ENCODE results near the gene ESRRA.

The ESRRA gene

GRCh38 chr11:64305075-64305690 lies at the start of gene ESRRA:
Gene ESRRA (plus strand): TSS chr11:64305524. CDS start chr11:64307180, 1,656 bp downstream.
- DNase-seq: peak; percentile 95

DNA sequence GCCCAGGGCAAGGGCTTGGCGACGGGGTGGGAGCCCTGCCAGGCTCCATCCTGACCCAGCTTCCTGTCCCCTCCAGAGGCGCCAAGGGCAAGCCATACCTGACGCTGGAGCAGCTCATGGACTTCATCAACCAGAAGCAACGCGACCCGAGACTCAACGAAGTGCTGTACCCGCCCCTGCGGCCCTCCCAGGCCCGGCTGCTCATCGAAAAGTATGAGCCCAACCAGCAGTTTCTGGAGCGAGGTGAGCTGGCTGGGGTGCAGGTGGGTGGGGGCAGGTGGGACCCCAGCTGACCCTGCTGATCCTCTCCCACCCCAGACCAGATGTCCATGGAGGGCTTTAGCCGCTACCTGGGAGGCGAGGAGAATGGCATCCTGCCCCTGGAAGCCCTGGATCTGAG lies 49.0 kb upstream of the ESRRA start:
- DNase-seq: no peak

DNA sequence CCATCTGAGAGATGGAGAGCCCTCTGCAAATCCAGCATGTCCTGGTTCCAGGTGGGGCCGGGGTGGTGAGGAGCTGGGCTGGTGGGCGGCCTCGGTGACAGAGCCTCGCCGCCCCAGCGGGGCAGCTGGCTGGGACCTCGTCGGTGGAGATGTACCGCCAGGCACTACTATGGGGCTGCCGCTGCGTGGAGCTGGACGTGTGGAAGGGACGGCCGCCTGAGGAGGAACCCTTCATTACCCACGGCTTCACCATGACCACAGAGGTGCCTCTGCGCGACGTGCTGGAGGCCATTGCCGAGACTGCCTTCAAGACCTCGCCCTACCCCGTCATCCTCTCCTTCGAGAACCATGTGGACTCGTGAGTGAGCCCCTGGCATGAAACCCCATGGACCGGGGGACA lies 47.0 kb upstream of the ESRRA start:
- DNase-seq: no peak

- no peak for DNase-seq
These were observed 46.3 kb upstream of the ESRRA start for GRCh38 chr11:64258946-64259532.

DNA sequence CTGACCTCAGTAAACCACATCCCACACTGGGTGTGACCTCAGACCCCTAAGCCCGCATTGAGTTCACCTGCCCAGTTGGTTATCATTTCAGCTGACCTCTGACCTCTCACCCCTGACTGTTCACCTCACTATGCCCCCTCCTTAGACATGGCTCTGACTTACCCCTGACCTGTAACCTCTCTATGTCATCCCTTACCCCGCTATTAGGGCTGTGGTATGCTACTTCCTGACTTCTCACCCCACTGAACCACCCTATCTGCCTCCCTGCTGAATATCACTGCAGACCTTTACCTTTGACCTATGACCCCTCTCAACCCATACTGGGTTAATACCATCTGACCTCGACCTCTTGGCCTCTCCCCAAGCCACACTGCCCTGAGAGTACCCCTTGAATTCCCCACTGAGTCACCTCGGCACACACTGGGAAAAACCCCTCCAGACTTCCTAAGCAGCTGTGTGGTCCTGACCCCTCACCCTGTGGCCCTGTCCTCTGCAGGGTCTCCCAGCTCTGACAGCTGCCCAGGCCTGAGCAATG lies 45.7 kb upstream of the ESRRA start:
- DNase-seq: no peak

GRCh38 chr11:64260147-64260708 lies 45.1 kb upstream of the ESRRA start:
- no peak for DNase-seq

- no peak for DNase-seq
These were observed 43.7 kb upstream of the ESRRA start for GRCh38 chr11:64261556-64262080.

DNA sequence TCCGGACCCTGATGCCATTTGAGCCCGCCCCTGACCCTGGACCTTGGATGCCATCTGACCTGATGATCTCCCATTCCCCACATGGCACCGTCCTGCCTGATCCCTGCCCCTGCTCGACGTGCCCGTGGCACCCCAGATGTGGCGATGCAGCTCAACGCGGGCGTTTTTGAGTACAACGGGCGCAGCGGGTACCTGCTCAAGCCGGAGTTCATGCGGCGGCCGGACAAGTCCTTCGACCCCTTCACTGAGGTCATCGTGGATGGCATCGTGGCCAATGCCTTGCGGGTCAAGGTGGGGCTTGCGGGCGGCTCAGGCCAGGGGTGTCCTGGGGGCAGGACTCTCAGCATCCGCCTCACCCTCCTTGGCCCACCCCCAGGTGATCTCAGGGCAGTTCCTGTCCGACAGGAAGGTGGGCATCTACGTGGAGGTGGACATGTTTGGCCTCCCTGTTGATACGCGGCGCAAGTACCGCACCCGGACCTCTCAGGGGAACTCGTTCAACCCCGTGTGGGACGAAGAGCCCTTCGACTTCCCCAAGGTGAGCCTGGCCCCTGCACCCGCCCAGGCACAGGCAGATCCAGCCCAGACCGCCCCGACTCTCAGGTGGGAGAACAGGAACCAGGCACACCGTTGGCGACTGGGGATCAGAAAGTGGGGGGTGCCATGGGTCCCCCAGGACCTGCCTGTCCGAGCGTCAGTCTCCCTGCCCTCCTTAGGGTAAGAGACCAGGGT lies 42.9 kb upstream of the ESRRA start:
- DNase-seq: no peak

DNA sequence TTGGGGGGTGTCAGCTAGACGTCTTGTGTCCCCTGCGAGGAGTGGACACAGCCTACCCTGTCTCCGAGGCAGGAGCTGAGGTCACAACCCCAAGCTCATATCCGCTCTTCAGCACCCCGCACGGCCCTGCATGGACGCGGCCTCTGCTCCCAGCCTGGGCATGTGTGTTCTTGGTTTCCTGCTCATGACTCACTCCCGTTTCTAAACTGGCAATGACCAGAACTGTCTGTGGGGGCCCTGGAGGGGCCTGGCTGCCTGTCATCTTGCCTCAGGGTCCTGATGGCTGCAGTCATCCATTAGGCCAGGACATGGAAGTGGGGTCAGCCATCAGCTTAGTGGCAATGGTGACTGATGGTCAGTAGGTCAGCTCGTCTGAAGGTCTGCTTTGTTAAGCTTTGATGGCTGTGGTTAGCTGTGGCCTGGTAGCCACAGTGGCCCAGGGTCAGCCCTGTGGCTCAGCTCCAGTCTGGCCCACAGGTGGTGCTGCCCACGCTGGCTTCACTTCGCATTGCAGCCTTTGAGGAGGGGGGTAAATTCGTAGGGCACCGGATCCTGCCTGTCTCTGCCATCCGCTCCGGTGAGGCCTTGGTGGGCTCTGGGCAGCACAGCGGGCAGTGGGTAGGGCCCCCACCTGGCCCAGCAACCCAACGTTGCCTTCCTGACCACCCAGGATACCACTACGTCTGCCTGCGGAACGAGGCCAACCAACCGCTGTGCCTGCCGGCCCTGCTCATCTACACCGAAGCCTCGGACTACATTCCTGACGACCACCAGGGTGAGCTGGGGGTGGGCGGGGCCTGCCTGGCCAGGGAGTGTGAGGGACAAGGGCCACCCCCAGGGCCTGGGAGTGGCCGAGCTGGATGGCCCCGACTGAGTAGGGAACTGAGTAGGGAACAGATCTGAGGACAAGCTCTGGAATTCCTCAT lies 42.0 kb upstream of the ESRRA start:
- peak; percentile 33 for DNase-seq

- DNase-seq: no peak
These were observed 41.4 kb upstream of the ESRRA start for GRCh38 chr11:64263947-64264317.

GRCh38 chr11:64264371-64264852 lies 40.9 kb upstream of the ESRRA start:
- DNase-seq: no peak

DNA sequence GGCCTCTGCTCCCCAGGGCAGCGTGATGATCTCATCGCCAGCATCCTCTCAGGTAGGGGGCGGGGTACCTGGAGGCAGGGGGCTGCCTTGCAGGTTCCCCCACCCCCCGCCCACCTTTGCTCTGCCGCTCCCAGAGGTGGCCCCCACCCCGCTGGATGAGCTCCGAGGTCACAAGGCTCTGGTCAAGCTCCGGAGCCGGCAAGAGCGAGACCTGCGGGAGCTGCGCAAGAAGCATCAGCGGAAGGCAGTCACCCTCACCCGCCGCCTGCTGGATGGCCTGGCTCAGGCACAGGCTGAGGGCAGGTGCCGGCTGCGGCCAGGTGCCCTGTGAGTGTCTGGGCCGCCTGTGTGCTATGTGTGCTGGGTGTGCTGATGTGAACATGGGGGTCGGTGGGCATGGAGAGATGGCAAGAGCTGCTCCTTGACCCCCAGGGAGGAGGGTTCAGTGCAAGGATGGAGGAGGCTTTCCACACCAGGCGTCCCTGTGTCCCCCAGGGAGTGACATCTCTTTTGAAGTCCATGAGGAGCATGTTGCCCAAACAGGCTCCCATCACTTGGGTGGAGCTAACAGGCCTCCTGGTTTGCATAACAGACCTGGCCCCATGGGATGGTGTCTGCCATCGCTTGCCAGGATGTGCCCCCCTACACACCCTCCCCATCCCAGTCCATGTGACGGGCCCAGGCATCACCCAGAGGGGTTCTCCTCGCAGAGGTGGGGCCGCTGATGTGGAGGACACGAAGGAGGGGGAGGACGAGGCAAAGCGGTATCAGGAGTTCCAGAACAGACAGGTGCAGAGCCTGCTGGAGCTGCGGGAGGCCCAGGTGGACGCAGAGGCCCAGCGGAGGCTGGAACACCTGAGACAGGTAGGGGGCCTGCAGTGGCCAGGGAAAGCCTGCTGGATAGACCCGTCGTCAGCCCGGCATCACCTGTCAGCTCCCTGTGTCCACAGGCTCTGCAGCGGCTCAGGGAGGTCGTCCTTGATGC lies 39.9 kb upstream of the ESRRA start:
- DNase-seq: no peak

GRCh38 chr11:64266339-64266738 lies 39.0 kb upstream of the ESRRA start:
- peak; percentile 45 for DNase-seq

GRCh38 chr11:64267207-64267945 lies 37.9 kb upstream of the ESRRA start:
- DNase-seq: no peak

GRCh38 chr11:64268025-64268892 lies 37.1 kb upstream of the ESRRA start:
- DNase-seq: peak; percentile 95

GRCh38 chr11:64268893-64269539 lies 36.3 kb upstream of the ESRRA start:
- DNase-seq: peak; percentile 77

- peak; percentile 100 for DNase-seq
These were observed 35.6 kb upstream of the ESRRA start for GRCh38 chr11:64269540-64270220.
